Keratinocyte (primary cell): ENCODE measurements around the gene MYH6. TPM values are rescaled to one million over a fixed set of nuclear protein-coding genes. Genes with fewer than 3 reads are reported as not detected.

Experiments
- DNase-seq: peaks from one replicate; pipeline ENCODE4 v3.0.0-alpha.2; 2011; ENCODE audit warnings: low read depth, missing footprints, low spot score
- FAIRE-seq: peaks from 2 replicates; lab custom pipeline; 2011; peaks lifted over from hg19 to GRCh38; lab: Jason Lieb, UNC
- H2AFZ ChIP-seq: 2 replicates; pipeline ENCODE4 v1.6.0; 2012; ENCODE audit warnings: low read length, control low read depth, inconsistent platforms; ENCODE audit not compliant: control insufficient read depth
- H3K27ac ChIP-seq: 2 replicates; pipeline ENCODE4 v1.5.1; 2011; ENCODE audit warnings: low read length; ENCODE audit not compliant: control insufficient read depth, insufficient read depth
- H3K27me3 ChIP-seq: 3 replicates; pipeline ENCODE4 v1.6.0; 2011; ENCODE audit warnings: low read length; ENCODE audit not compliant: control insufficient read depth, insufficient read depth; ENCODE audit errors: extremely low read depth
- H3K36me3 ChIP-seq, 2 experiments: 2 replicates in 1 of 2; 3 replicates in 1 of 2; pipeline ENCODE4 v1.5.1; 2011; ENCODE audit warnings: low read length in 2 of 2, mild to moderate bottlenecking in 1 of 2; ENCODE audit not compliant: control insufficient read depth in 2 of 2, insufficient read depth in 2 of 2; ENCODE audit errors: extremely low read depth in 1 of 2
- H3K4me1 ChIP-seq: 3 replicates; pipeline ENCODE4 v1.5.1; 2011; ENCODE audit warnings: low read length; ENCODE audit not compliant: control insufficient read depth, insufficient read depth; ENCODE audit errors: extremely low read depth
- H3K4me2 ChIP-seq: 3 replicates; pipeline ENCODE4 v1.6.0; 2011; ENCODE audit warnings: low read depth, low read length; ENCODE audit not compliant: control insufficient read depth, insufficient read depth; ENCODE audit errors: extremely low read depth
- H3K4me3 ChIP-seq, 3 experiments: fragments of 200-600 bp in 1 of 3; sonication (generic) in 1 of 3; 2 replicates in 2 of 3; 3 replicates in 1 of 3; pipeline ENCODE4 v1.5.1; 2011 to 2016; ENCODE audit warnings: low read length in 3 of 3, mild to moderate bottlenecking in 3 of 3, control low read depth in 2 of 3, inconsistent platforms in 1 of 3, low read depth in 1 of 3, mixed read lengths in 1 of 3, mixed run types in 1 of 3, moderate library complexity in 1 of 3; ENCODE audit not compliant: control insufficient read depth in 2 of 3, insufficient read depth in 2 of 3; ENCODE audit errors: extremely low read depth in 1 of 3
- H3K79me2 ChIP-seq: 2 replicates; pipeline ENCODE4 v1.6.0; 2012; ENCODE audit warnings: low read length; ENCODE audit not compliant: control insufficient read depth, insufficient read depth
- H3K9ac ChIP-seq: 3 replicates; pipeline ENCODE4 v1.6.0; 2011; ENCODE audit warnings: low read length; ENCODE audit not compliant: control insufficient read depth, insufficient read depth; ENCODE audit errors: extremely low read depth
- H3K9me1 ChIP-seq: 3 replicates; pipeline ENCODE4 v1.6.0; 2011; ENCODE audit warnings: low read length; ENCODE audit not compliant: control insufficient read depth, insufficient read depth; ENCODE audit errors: extremely low read depth
- H3K9me3 ChIP-seq: 2 replicates; pipeline ENCODE4 v1.5.1; 2012; ENCODE audit warnings: low read depth, low read length; ENCODE audit not compliant: control insufficient read depth
- H4K20me1 ChIP-seq: 3 replicates; pipeline ENCODE4 v1.6.0; 2011; ENCODE audit warnings: low read length; ENCODE audit not compliant: control insufficient read depth, insufficient read depth; ENCODE audit errors: extremely low read depth
- CTCF ChIP-seq, 3 experiments: IDR thresholded peaks in 1 of 3; conservative IDR thresholded peaks in 1 of 3; optimal IDR thresholded peaks in 1 of 3; 2 replicates in 2 of 3; 3 replicates in 1 of 3; pipeline versions ENCODE3 to v1.5.1; 2011; ENCODE audit warnings: low read length in 3 of 3, mild to moderate bottlenecking in 3 of 3, moderate library complexity in 2 of 3, control low read depth in 1 of 3, inconsistent platforms in 1 of 3; ENCODE audit not compliant: insufficient read depth in 2 of 3; ENCODE audit errors: extremely low read depth in 1 of 3
- EZH2 ChIP-seq: IDR thresholded peaks from one replicate; pipeline ENCODE4 v1.6.1; 2012; ENCODE audit warnings: inconsistent platforms, mild to moderate bottlenecking, low read length, moderate library complexity
- dilution Hi-C: fragments of 300-500 bp; cut with MboI; formaldehyde crosslinking; loops from one replicate; pipeline ENCODE4 v1.7.0; 2020; ENCODE audit warnings: low sequenced_read_pairs; ENCODE audit not compliant: extremely low pct_ligation_motif_present
- polyA plus RNA-seq, 5 experiments: library from polyadenylated mRNA; depleted of rRNA in 3 of 5; stranded (reverse) in 3 of 5; stranded (forward) in 1 of 5; unstranded in 1 of 5; fragments of >200 nt; gene quantifications; 1 replicate in 1 of 5; 2 replicates in 3 of 5; 3 replicates in 1 of 5; pipeline versions ENCODE4 v1.2.1 to v1.2.3, GENCODE V29; 2011 to 2012; ENCODE audit warnings: missing spikeins in 2 of 5, low read depth in 1 of 5, low replicate concordance in 1 of 5

MYH6 gene
- polyA plus RNA-seq, 1 donor (not counting 4 experiments of a cell fraction or from before 2014, with no cell fraction given) = not detected

- no peaks in the 10 kb centered on the region for H3K9me3 ChIP-seq
- no peak for TF ChIP-seq EZH2
- dilution Hi-C loops = no loop called here
- H3K79me2 ChIP-seq = no peaks in the 10 kb centered on the region
- H3K27ac ChIP-seq = no peak overlapping the region
- no peaks in the 10 kb centered on the region for H3K36me3 ChIP-seq
- DNase-seq = no peak
- no peak overlapping the region for H2AFZ ChIP-seq
- no peak for FAIRE-seq
- H3K9ac ChIP-seq = no peak overlapping the region
- no peak overlapping the region for H3K4me2 ChIP-seq
- no peak overlapping the region for H3K4me3 ChIP-seq
- no peaks in the 10 kb centered on the region for H3K9me1 ChIP-seq
- H4K20me1 ChIP-seq = no peaks in the 10 kb centered on the region
- peaks cover 7% of the 10 kb centered on the region for H3K27me3 ChIP-seq
- no peaks in the 10 kb centered on the region for H3K4me1 ChIP-seq
These were observed 23.6 kb downstream of the MYH6 start for GRCh38 chr14:23384364-23385080.

- no peaks in the 10 kb centered on the region for H4K20me1 ChIP-seq
- FAIRE-seq (no peak), DNase-seq (no peak)
- H2AFZ ChIP-seq = no peak overlapping the region
- no peak overlapping the region for H3K4me2 ChIP-seq
- H3K4me1 ChIP-seq = no peaks in the 10 kb centered on the region
- TF ChIP-seq EZH2 (no peak), CTCF (optimal IDR thresholded peaks at IDR 0.05 in 1 of 3, IDR thresholded peaks at IDR 0.05 in 1 of 3, conservative IDR thresholded peaks at IDR 0.05 in 1 of 3; ENCODE audit: extremely low read depth in 1 of 3, insufficient read depth in 2 of 3, low read length in 3 of 3) (no peak)
- no peak overlapping the region for H3K4me3 ChIP-seq
- no peaks in the 10 kb centered on the region for H3K36me3 ChIP-seq
- no peak overlapping the region for H3K27ac ChIP-seq
- dilution Hi-C loops = no loop called here
- no peaks in the 10 kb centered on the region for H3K9me3 ChIP-seq
- no peak overlapping the region for H3K9ac ChIP-seq
- peaks cover 7% of the 10 kb centered on the region for H3K27me3 ChIP-seq
- H3K9me1 ChIP-seq = no peaks in the 10 kb centered on the region
- no peaks in the 10 kb centered on the region for H3K79me2 ChIP-seq
These were observed 25.2 kb downstream of the MYH6 start for GRCh38 chr14:23382731-23383440.
